ENCODE results near the gene HDAC4.

GRCh38 chr2:239027391-239028252, 373.2 kb downstream of the HDAC4 start:
- TF ChIP-seq CTCF (IDR thresholded peaks at IDR 0.05; ENCODE audit: low read length) (no peak), EZH2 (optimal IDR thresholded peaks at IDR 0.05; ENCODE audit: low read depth, low read length) (no peak), EZH2phosphoT487 (IDR thresholded peaks at IDR 0.05; ENCODE audit: low read length) (no peak)
